ENCODE results near the gene CD96.

Gene CD96

DNA sequence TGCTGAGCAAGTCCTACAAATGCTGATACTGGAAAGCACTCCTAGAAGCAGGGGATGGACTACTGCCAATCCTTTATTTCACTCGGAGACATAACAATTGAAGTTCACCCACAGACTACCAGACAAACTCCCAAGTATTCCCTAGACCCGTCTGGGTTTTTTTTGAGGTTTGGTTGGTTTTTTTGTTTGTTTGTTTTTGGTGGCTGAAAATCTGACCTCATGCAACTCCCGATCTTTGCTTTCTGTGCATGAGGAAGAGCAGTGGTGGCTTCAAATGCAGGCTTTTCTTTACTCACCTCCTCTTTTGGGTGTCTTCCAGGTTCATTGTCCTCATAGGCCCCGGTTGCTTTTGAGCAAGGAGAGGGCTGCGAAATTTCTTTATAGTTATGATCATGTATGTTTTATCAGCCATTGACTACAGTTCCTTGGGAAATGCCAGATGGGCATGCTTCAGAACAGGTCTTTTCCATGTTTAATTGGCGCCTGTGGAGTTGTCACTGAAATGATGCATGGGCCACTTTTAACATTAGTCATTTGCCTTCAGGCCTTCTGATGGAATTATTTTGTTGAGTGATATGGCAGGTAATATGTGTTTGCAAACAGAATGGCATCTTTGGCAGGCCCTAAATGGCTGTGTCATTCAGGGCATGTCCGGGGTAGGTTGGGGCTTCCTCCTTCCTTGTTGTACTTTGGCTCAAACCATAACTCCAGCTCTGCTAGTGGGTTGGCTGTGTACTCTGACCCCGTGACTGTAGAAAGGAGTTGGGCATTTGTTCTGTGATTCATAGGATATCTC, 134.4 kb downstream of the CD96 start:
- no peak for DNase-seq (ENCODE audit: low read depth)

DNA sequence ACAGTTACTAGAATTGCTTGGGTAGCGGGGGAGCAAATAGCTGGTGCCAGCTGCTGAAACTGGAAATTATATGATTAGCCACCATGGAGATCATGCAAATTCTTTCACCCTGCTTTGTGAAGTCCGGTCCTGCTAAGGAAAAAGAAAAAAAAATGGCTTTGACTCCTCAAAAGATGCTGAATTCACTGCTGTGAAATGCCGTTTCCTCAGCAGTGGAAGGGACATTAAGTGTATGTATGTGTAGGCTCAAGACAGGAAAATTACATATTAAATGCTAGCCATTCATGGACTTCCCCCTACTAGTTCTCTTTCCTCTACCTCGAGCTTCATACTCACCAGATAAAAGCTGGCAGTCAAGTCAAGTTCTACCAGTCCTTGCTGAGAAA, 135.0 kb downstream of the CD96 start:
- no peak for DNase-seq (ENCODE audit: low read depth)

DNA sequence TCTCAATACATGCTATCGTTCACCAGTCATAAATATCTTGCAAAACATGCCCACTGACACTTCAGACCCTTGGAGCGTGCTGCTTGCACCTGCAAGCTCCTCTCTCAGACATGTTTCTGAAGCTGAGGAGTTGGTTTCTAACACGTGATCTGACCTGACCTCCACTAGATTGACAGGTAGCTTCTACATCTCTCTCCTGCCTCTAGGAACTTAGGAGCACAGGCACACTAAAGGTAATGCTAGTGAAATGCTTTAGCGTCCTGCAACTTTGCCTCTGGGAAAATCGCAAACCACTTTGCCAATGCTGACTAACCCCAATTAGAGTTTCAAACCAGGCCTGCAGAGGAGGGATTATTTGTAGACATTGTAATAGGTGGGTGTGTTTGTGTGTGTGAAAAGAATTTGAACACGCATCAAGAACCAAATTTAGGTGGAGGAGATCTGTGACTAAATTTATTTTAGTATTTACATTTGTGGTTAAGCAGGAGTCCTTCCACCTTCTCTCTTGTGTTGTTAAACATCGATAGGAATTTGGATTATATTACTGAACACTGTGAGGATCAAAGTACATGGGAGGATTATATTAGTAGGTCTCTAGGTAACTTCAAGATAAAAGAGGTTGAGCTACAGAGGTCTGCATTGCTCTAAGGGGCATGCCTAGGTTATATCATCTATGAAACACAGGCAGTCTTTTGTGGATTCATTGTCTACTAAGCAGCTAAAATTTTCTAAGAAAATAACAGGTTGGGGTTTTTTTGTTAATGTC, 139.8 kb downstream of the CD96 start:
- no peak for DNase-seq (ENCODE audit: low read depth)

DNA sequence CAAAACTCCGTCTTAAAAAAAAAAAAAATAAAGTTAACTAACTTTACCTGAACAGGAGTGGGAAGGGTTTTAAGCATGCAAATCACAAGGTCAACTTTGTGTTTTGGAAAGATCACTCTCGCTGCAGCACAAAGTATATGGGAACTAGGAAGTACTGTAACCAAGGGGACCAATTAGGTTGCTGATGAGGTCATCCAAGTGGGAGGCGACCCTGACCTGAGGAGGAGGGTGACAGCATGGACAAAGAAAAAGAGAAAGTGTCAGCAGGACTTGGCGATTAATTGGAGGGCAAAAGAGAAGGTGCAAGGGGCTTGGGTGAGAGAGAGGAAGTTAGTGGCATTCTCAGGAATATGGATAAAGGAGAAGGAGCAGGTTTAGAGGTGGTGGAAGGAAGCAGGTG, 142.6 kb downstream of the CD96 start:
- no peak for DNase-seq (ENCODE audit: low read depth)

DNA sequence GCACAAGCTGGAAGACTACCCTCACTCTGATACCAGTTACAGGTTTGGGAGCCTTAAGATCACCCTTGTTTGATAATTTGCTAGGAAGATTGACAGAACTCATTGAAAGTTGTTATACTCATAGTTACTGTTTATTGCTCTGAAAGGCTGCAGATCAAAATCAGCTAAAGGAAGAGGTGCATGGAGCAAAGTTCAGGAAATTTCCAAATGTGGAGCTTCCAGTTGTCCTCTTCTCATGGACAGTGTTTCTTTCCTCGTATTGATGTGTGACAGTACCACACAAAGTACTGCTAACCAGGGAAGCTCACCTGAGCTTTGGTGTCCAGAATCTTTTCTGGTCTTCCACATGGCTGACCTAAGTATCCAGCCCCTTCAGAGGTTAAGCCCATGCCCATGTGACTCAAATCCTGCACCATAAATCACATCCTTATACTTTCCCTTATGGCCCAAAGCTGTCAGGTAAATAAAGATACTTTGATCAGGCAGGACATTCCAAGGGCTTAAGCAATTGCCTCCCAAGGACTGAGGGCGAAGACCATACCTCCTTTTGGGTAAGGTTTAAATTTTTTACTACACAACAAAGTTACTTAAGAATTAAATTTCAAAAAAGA, 146.3 kb downstream of the CD96 start:
- DNase-seq (ENCODE audit: low read depth) = no peak

DNA sequence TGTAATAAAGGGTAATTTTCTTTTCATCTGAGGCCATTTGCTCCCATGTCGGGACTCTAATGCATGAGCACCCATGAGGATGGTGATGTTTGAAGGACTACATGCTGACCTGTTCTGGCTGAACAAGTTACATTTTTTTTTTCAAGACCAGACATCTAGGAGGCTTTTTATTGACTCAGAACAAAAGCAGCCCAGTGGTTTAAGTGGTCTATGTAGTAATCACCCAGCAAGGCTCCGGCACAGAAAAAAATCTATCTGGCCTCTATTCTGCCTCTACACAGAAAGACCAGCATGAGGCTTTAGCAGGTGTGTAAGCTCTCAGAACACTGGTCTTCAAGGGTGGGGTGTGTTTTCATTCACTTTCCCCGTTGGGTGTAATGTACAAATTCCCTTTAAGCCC, 148.2 kb downstream of the CD96 start:
- no peak for DNase-seq (ENCODE audit: low read depth)

DNA sequence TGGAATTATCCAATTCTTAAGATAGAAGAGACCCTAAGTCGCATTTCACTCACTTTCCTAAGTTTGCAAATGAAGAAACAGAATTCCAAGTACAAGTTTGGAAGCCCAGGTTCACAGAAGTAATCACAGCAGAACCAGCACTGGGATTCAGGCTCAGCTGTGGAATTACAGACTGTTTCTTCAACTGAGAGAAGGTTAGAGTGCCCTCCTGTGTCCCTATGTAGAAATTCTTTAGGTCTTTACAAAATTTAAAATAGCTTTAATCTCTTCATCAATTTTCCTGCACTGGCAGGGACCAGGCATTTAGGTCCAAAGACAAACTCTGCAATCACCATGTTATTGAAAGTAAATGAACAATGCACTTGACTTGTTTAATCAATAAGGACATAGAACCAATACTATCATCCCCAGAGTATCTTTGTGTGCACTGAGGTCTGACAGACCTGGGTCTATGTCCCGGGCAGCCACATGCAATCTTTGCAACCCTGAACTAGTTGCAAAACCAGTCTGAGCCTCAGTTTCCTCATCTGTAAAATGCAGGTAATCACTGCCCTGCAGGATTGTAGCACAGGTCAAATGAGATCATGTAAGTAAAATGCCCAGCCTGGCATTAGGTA, 149.4 kb downstream of the CD96 start:
- no peak for DNase-seq (ENCODE audit: low read depth)

DNA sequence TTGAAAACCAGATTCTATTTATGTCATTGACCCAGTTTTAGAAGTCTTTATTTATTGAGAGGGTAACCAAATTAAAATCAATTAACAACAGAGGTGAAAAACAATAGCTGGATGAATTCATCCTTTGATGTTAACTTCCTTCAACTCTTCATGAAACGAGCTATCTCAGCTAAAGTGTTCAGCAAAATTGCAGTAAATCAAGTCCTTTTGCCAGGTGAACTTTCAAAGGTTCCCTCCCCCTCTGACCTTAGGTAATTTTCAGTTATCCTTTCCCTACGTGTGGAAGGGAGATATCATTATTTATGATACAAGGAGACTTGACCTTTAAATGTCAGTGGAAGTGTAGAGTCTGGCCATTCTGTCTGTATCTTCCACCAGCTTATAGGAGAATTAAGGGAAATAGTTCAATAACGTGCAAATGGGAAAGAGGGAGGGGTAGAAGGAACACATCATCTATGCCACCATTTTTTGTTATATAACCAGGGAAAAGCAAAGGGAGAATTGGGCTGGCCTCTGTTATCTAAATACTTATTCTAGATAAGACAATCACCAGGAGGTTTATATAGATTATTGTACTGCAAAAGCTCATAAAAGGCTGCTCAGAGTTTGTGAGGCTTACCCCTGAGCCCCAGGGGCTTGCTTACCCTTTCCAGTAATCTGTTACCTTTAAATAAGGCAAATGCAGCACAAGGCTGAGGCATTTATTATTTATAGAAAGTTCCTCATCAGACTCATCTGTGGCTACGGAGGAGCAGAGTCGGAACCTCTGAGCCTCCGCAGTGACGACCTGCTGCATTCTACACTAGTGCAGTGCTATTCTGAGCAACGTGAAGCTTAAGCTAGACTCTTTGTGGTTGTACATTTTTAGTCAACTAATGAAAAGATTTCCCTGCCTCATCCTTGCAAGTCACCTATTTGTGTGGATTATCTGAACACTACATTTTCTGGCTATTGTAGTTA, 150.9 kb downstream of the CD96 start:
- no peak for DNase-seq (ENCODE audit: low read depth)

DNA sequence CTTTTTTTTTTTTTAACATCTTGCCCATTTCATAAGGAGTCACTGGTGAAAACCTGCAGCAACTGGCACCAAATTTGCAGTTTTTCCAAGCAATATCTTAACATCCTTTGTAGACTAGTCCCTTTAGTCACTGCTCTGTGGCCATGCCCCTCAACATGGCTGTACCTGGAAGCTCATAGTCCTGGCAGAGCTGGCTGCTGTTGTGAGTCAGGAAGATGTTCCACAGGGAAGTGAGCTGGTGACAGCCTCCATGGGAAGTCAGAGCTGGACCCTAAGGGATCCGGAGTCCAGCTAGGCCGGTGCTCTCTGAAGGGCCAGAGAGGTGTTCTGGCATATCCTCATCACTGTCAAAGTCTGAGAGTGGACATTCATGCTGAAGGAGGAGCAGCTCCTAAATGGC, 152.5 kb downstream of the CD96 start:
- no peak for DNase-seq (ENCODE audit: low read depth)

DNA sequence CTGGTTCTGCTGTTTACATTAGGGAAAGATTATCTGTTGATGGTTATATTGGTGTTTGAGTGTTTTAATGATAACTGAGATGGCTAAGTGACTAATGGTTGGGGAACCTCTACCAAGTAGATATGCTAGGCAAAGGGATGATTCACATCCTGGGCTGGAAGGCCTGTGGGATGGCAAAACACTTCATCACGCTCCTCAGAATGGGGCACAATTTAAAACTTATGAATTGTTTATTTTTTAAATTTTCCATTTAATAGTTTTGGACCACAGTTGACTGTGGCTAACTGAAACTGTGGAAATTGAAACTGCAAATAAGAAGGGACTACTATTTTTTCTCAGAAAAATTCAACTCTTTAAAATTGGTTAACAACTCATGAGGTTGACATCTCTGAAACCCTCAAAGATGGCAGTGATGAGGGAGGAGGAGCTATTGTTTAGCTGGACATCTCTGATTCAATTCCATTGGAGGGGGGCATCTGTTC, 153.7 kb downstream of the CD96 start:
- no peak for DNase-seq (ENCODE audit: low read depth)

DNA sequence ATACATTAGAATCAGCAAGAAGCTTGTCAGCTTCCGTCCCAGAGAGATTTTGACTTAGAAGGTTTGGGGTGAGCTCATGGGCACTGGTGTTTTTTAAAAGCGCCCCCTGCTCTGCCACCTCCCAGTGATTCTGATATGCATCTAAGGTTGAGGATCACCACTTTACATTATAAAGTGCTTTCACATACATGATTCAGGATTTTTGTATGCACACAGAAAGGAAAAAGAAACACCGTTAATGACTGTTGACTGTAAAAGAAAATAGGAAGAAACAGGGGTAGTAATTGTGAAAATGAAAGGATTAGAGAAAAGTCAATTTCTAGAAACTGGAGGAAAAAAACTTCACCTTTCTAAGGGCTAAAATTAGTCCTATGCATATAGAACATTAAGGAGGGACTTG, 158.1 kb downstream of the CD96 start:
- DNase-seq (ENCODE audit: low read depth) = no peak

DNA sequence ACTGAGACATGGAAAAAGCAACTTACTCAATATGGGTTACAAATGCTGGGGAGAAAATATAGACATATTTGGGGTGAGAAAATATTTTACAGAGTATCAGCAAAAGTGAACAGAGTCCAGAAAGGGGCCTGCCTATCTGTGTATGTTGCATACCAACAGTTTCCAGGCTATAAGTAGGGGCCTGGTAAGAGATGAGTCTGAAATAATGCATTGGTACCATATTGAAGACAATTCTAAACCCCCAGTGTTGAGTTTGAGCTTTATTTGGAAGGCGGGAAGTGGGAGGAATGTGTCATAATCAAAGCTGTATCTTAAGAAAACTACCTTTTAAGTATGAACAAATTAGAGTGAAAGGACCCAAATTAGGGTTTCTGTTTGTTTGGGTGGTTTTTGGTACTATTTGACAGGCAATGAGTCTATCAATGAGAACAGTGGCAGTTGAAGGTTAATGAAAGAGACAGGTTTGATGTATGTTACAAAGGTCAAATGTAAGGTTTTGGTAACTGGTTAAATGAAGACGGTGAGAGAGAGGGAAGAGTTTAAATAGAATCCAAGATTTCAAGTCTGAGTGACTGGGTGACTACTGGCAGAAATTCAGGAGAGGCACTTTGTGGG, 159.4 kb downstream of the CD96 start:
- DNase-seq (ENCODE audit: low read depth) = no peak
